HG02798 (cell line): ENCODE data around the gene SMAP1.

ENCODE experiments used
- ATAC-seq: cut with Tn5 transposase; IDR thresholded peaks from one replicate; pipeline ENCODE4 v1.9.1; 2021; ENCODE audit warnings: mild to moderate bottlenecking; ENCODE audit not compliant: unreplicated experiment, poor library complexity

The SMAP1 gene

DNA sequence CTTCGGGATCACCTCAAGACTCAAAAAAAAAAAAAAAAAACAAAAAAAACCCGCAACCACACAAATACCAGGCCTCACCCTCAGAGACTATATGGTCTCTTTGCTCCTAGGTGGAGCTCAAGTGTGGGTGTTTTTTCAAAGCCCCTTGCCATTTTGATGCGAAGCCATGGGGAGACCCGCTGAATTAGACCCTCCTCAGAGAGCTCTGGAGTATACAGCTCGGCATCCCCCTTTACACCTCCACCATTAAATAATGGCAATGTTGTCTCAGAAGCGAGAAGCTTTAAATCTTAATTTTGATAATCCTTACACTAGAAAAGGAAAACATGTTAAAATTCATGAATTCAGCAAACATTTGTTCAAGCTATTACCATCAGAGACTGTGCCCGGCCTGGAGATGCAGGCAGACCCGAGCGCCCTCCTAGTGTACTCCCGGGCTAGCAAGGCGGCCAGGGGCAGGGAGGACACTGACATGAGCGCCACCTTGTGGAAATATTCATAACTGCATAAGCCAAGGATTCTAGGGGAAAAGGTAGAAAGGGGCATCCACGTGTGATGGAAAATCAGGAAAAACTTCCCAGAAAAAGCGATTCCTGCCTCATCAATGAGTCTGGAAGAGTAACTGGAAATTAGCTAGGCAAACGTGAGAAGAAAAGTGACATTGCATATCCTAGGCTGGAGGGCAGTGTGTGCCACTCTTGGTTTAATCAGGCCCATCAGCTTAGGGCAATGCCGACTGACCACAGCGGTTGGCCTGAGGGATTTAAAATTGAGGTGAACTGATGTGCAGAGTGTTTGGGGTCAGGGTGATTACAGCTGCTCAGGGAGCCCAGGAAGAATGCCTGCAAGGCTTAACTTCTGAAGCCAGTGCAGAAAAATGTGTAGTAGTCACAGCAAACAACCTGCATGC is 216.6 kb downstream of the SMAP1 start:
- ATAC-seq: peak; percentile 84

DNA sequence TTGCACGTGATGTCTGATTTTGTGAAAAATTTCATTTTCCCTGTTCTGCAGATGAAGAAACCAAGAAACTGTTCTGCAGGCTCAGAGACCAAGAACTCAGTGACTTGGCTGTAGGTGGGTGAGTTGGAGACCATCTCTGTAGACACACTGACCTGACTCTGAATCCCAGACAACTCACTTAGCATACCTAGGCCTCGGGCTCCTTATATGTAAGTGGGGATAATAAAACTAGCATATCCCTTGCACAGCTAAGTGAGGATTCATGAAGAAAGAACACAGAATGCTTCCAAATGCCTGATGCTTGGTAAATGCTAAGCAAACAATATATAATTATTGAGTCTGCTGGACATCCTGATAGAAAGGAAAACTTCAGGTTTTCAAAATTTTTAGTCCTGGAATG is 218.4 kb downstream of the SMAP1 start:
- no peak for ATAC-seq

DNA sequence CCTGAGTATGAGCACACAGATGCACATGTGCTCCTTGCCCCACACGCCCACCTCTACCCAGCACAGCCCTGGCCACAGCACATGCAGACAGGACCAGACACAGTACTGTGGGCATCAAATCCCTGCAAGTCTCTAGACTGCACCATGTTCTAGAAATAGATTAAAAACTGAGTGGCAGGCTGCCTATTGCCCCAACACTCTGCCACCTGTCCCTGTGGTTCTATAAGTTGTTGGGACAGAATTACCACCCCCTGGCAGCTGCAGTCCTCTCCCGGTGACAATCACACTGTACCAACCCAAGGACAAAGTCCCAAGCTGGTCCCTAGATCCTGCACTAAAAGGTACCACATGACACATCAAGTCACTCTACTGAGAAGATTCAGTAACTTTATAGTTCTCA is 219.0 kb downstream of the SMAP1 start:
- no peak for ATAC-seq

DNA sequence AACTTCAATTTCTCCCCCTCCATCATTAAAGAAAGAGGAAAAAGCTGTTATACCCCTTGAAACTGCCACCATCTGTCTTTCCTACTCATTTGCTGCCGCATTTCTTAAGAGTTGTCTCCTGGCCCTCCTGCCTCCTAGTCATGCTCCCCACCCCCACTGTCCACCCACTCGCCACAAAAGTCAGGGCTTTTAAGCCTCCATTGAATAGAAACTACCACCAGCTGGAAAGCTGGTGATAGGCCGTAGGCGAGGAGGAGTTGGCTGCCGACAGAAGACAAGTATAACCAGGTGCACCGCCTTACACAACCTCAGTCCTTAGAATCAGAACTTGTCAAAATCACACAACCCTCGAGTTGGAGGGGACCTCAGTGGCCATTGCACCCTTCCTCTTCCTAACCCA is 221.6 kb downstream of the SMAP1 start:
- no peak for ATAC-seq

DNA sequence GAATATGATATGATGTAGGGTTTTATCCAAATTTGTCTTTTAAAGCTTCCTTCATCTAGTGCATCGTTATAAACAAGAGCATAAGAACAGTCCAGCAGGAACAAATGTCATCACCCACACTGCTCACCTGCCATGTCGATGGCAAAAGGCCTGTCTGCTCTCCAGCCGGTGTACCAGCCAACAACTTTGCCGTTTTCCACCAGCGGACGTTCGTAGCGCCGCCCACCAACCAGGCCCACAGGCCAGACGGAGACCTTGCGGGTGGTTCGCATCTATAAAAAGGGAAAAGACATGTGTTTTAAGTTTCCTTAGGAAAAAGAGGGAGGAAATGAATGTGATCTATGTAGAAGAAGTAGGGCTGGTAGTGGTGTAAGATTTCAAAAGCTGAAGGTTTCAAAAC is 226.3 kb downstream of the SMAP1 start:
- ATAC-seq: no peak

DNA sequence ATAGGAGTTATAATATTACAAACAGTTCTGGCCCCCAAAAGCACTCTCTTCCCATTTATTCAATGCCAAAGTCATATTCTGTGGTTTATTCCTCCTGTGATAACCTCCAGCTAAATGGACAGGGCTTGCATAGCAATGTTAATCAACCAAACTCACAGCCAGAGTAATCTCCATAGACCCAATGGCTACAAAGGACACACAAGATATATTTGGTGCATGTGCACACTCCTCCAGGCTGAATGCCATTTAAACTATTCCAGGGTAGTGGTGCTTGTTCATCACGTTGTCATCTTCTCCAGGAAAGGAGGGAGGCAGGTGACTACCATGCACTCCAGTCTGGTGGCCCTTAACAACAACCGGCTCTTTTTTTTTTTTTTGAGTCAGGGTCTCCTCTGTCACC is 232.4 kb downstream of the SMAP1 start:
- no peak for ATAC-seq

DNA sequence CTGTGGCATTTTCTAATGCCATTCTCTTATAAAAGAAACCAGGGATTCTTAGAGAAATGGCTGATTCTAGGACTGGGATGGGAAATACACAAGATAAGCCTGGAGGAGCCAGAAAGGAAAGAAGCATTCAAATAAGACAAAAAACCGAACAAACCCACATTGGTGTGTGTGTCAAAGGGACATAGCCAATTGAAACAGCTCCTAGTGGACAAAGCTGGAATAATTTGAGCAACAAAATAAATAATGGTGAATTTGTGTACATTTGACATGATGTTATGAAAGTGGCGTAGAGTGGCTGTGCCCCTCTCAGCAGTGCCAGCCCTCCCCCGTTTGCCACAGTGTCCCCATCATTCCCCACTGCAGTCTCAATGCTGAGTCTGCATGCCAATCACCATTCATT is 233.6 kb downstream of the SMAP1 start:
- no peak for ATAC-seq

DNA sequence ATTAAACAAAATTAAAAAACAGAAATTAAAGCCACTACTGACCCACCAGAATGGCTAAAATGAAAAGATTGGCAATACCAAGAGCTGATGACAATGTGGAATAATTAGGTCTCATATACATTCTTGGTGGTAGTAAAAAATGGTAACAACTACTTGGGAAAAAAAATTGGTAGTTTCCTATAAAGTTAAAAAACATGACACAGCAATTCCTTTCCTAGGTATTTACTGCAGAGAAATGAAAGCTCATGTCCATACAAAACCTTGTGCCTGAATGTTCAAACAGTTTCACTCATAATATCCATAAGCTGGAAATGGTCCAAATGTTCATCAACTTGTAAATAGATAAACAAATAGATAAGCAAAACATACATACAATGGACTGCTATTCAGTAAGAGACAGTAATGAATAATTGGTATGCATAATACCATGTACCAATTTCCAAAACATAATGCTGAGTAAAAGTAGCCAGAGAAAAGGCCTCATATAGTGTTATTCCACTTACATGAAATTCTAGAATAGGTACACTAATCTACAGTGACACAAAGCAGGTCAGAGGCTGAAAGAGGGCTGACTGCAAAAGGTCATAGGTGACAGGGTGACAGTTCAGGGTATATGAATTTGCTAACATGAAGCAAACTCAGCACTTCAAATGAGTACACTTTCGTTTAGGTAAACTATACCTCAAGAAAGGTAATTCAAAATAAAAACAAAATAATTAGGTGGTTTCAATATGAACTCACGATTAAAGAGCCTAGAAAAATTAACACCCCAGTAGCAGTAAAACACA is 236.2 kb downstream of the SMAP1 start:
- no peak for ATAC-seq

DNA sequence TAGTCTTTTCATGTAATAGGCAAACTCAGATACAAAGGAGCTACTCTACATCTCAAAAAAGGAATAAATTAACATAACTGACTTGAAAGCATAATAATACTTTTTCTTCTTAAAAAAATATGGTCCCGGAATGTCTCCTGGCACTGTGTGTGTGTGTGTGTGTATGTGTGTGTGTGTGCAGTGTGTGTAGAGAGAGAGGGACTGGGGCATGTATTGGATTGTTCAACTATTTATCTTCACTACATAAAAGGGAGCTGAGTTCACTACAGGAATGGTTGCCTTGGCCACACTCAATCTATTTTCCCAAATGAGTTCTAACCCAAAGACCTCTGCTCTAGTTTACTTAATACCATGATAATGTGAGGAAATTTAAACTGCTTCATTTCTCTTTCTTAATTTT is 238.1 kb downstream of the SMAP1 start:
- ATAC-seq: no peak
